Prostate gland (tissue), 2 donors: ENCODE results near the gene GPATCH11.

Experiments
- CTCF ChIP-seq, 4 experiments: fragments of 200-600 bp in 2 of 4; fragments of 450-650 bp in 2 of 4; sonication (generic) in 2 of 4; IDR thresholded peaks; 1 replicate in 3 of 4; 2 replicates in 1 of 4; pipeline ENCODE4 v1.5.1; 2016 to 2019; ENCODE audit warnings: antibody characterized with exemption in 4 of 4, mild to moderate bottlenecking in 2 of 4, moderate library complexity in 2 of 4
- POLR2A ChIP-seq: fragments of 450-650 bp; IDR thresholded peaks from one replicate; pipeline ENCODE4 v1.6.1; 2016; ENCODE audit warnings: antibody characterized with exemption, mild to moderate bottlenecking
- POLR2AphosphoS5 ChIP-seq: sonication (generic); formaldehyde crosslinking; IDR thresholded peaks from one replicate; pipeline ENCODE4 v1.6.1; 2017; ENCODE audit warnings: antibody characterized with exemption

- TF ChIP-seq POLR2A (no peak), CTCF (IDR thresholded peaks at IDR 0.05) (no peak), POLR2AphosphoS5 (no peak)
Measured at GRCh38 chr2:37080266-37080665, 4.1 kb upstream of the GPATCH11 start.
